GM21447 (cell line): ENCODE measurements around the gene CTNND2.

Experiments used
- ATAC-seq: cut with Tn5 transposase; IDR thresholded peaks from one replicate; pipeline ENCODE4 v1.9.1; 2021; ENCODE audit not compliant: unreplicated experiment

The CTNND2 gene

DNA sequence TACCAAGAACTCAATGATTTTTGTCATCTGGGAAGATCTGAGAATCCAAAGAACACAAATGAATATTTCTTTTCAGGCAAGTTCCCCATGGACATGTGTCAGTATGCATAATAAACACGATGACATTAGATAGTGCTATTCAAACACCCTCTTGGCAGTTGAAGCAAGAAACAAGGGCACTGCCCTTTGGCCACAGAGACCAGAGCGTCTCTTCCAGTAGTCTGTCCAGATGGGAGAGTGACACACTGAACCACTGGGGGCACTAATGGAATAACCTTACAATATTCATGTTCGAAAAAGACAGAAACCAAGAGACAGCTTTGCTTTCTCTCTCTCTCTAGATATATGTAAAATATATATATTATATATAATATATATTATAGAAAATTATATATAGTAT, 301.9 kb downstream of the CTNND2 start:
- no peak for ATAC-seq

DNA sequence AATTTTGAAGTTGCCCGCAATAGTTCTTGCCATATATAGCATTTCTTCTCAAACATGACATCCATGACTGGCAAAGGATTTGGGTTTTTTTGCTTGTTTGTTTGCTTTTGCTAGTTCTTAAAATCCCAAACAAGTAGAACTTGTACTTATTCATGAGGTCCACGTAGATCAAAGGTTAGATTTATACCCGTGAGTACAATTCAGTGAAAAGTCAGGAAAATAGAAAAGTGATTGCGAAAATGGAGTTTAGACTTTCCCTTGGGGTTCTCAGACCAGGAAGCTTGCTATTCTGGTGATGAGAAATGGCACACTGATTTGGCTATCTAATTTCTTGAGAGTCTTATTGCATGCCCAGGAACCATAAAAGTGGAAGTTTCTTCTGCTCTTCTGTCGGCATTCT, 304.7 kb downstream of the CTNND2 start:
- ATAC-seq, result no peak

DNA sequence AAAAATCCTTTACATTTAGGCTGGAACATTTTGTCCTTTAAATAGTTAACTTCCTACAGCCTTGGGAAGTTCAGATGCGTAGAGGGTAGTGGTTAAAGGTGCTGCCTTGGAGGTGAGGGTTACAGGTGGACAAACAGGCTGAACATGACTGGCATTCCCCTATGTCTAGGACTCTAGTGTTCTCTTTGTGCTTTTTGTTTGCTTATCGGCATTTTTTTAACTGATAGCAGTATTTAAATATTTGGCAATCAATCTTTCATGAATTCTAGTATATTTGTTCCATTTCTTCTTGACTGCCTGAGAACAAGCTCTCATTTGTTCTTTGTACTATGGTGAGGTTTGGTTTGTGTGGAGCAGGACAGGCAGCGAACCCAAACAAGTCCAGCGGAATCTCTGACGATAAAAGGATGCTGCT, 307.6 kb downstream of the CTNND2 start:
- no peak for ATAC-seq

DNA sequence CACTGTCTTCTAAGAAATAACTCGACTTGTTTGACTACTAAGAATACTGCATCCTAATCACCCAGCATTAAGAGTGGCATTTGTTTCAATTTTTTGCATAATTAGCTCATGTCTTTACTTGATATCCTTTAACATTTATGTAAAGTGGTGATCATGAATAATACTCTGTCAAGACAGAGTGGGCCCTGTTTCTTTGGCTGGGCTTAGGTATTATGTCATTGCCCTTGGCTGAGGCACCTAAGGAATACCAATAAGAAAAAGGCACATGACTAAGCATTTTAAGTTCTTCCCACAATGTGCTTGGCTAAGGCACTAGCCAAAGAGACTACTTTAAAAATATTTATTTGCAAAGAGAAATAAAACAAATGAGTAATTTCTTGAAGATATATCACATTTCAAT, 308.1 kb downstream of the CTNND2 start:
- no peak for ATAC-seq

DNA sequence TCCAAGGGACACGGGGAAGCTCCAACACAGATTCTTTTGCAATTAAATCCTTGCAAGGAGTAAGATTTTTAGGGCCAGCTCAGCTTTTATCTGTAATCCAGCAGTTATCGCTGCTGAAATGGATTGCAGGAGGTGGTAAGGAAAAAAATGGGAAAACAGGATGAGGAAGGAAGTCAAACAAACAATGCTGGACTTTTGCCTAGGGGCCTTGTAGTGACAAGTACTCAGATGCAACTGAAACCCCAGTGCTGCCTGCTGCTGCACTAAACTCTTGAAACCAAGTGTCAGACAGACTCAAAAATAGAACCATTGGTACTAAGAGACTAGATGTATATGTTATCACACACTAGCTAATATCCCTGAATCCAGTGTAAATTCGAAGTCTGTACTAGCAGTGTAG, 309.2 kb downstream of the CTNND2 start:
- no peak for ATAC-seq

DNA sequence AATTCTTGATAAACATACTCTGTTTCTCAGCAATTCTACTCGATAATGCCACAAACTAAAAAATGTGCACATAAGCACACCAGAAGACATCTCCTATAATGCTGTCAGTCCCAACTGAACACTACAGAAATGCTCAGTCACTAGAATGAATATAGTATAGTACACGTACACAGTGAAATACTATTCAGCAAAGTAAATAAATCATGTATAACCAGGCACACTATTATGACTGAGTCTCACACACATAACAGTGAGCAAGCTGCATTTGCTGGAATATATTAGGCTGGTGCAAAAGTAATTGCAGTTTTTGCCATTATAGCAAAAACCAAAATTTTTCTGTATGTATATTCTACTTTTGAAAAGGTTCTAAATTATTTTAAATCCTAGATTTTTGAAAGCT, 310.2 kb downstream of the CTNND2 start:
- ATAC-seq, result no peak

DNA sequence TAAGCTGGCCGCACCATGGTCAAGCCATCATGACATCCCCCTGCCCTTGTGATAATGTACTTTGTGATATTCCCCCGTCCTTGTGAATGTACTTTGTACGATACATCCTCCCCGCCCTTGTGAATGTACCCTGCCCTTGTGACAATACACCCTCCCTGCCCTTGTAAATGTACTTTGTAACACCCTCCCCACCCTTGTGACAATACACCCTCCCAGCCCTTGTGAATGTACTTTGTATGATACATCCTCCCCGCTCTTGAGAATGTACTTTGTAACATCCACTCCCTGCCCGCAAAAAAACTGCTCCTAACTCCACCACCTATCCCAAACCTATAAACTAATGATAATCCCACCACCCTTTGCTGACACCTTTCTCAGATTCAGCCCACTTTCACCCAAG, 313.8 kb downstream of the CTNND2 start:
- no peak for ATAC-seq

DNA sequence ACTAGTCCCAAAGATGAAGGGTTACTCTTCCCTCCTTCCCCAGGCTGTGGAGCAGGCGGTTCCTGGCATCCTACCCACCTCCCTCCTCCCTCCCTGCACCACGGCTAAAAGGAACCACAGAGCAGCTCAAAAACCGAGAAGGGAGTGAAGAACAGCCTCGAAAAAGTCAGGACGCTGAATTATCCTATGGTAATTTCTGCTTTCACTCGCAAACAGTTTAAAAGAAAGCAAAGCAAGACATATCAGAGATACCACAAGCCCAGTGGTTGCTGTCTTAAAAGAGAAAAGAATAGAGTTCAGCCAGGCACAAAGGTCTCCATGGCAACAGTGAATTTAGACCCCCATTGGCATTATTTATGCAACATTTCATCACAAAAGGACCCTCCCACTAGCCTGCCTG, 315.4 kb downstream of the CTNND2 start:
- ATAC-seq, result no peak

DNA sequence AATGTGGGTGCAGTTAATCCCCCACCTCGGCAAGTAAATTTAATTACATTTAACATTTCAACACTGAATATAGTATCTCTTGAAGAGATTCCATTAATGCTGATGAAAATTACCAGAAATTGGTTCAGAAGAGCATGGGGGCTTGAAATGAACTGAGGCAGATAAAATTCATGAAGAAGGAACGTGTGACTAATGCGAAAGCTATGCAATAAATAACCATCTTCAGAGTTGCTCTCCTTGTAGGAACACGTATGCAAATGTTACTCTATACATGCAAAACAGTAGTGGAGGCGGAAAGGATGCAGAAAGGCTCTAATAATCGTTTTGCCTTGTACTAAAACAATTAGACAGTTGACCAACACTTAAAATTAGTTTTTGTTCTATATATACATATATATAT, 320.2 kb downstream of the CTNND2 start:
- no peak for ATAC-seq

DNA sequence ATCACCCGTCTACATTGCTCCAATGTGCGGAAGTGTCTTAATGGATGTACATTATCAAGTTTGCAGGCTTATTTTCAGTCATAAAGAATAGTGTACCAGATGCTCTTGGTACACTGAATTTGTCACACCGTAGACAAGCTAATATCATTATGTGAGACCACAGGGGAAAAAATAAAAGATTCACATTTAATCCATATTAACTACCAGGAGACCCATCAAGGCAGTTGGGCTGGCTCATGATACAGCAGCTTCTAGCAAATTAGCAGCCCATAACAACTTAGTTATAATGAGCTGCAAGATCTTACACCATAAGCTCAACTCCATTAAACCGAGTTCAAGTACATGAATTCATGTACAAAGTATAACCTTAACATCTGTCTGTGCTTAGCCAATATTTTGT, 324.9 kb downstream of the CTNND2 start:
- no peak for ATAC-seq

DNA sequence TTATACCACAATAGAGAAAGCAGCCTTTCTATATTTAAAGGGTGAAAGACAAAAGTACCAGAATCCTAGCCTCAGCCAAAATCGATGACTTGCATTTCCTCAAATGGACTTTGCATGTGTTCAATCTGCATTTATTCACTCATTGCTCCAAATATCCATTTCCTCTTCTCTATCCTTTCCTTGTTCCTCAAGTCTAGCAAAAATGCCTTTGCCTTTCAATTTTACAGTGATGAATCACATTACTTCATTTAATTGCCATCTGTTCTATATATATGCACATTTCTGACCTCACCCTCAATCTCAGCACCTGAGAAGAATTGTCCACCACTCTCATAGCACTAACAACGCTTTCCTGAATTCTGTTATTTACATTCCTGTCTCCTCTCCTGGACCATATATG, 329.5 kb downstream of the CTNND2 start:
- ATAC-seq, result no peak

DNA sequence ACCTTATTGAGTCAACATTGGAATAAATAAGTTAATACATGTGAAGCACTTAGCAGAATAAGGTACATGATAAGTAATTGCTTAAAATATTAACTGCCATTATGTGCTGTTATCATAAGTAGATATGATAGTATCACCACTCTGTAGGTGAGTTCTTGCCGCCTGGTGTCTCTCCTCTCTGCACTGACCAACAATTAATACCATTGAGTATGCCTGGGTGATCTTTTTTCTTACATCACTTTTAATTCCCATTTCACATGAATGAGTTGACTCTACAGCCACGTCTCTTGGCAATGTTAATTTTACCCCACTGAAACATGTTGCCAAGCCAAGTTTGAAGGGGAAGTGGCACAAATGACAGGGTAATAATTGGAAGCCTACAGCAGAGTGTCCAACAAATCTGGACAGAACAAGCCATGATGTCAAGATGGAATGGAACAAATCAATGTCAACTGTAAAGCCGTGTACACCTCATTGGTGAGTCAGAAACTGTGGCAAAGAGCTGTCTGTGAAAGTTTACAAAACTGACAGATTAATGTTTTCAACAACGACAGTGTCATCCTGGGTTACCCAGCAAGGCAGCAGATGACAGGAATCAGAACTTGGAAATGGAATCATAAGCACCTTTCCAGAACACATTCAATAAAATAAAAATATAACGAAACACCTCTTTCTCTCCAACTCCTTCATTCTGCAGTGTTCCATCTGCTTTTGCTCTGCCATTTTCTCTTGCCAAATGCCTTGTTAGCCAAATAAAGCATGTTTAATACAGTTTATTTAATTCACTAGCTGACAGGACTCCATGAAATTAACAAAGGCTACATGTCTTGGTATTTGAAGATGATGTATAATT, 330.9 kb downstream of the CTNND2 start:
- ATAC-seq, result no peak

DNA sequence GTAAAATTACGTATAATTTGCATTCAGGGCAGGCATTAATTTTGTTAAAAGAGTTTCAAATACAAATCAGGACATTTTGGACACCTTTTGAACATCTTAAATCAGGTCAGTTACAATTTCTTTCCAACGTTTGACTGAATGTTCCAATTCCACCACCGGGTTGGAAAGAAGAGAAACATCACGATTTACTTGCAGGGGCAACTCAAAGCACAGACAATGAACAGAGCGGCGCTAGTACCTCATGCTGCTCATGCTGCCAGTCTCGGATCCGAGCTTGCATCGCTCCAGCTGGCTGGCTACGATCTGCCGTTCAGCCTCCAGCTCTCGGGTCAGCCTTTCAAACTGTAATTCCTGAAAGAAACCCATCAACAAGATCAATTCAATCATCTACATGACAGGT, 339.5 kb downstream of the CTNND2 start:
- ATAC-seq, result no peak

DNA sequence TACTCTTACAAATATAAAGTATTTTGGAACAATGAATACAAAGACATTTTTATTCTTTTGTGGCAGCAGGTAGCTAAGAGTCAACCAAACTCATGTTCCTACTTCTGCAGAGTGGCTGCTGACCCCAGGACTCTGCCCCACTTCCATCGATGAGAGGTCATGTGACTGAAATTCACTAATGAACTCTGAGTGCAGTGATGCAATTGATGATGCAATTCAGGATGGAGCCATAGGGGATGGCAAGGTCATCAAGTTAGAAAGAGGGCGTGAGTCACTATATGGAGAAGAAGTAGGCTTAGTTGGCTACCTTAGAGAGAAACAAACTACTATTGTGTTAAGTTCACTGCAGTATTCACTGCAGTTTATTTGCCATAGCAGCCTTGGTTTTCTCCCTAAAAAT, 340.4 kb downstream of the CTNND2 start:
- no peak for ATAC-seq

DNA sequence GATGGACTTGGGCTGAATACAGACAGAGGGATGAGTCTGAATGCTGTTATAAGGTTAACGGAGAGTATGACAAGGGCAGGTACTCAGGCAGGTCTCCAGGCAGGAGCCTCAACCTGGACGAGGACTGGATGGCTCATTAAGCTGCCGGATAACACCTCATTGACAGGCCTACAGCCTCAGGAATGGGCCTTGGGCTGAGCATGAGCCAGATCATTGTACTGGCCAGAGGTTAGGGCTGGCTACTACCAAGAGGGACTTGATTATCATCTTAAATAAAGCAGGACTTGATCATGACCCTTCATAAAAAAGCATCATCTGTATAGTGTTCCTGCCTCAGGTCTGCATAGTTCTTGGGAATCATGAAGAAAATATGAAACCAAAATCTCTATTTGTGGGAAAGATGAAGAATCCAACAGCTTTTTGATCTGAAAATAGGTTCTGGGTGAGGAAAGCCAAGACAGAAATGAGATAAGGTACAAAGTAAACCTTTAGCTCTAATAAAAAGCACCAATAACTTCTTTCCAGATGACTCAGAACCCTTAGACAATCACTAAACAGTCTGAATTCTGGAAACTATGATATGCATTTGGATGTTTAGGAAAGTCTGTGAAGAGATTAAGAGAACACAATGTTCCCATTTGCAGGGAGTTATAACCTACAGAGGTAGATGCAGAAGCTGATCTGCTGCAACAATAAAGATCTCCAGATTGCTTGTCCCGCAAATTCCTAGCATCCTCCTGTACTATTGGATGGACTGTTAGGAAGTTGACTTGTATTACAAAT, 343.1 kb downstream of the CTNND2 start:
- ATAC-seq, result no peak

DNA sequence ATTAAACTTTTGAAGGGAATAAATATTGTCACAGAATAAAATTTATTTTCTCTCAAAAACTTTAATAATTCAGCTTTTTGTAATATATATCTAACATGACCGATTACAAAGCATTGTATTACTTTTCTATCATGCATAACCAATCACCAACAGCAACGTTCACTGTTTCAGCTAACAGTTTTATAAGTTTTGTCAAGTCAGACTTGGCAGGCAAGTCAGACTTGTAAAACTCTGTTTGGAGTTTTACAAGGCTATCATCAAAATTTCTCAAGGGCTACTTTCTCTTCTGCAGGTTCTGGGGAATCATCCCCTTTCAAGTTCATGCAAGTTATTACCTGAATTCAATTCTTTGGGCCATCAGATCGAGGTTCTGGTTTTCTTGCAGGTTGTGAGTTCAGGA, 347.2 kb downstream of the CTNND2 start:
- ATAC-seq, result no peak

DNA sequence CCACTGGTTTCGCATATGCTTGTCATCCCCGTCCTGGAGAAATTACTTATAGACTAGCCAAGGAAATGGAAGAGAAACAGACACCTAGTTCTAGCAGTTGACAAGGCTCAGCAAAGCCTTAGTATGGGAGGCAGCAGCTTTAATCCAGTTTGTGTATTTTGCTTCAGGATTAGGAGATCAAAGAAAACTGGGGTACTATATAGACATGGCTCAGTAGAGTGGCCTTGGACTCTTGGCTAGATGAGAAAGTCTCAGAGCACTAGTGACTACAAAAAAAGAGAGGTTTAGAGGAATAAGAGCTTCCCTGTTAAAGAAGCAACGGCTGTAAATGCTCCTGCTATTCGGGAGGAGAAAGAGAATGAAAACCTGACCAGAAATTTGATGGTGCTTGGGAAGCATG, 349.1 kb downstream of the CTNND2 start:
- no peak for ATAC-seq

DNA sequence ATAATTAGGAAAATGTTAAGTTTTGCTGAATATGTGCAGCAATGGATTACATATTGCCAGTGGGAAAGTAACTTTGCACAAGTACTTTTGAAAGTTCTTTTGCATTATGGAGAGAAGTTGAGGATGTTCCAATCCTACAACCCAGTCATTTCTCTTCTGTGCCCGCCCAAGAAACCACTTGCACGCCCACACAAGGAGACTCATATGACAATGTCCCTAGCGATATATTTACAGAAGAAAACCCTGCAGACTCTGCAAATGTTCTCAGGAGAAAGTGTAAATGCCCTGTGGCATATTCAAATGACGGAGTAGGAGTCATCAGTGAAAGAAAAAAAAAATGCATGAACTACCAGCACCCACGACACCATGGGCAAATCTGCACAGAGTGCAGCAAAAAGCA, 356.5 kb downstream of the CTNND2 start:
- no peak for ATAC-seq

DNA sequence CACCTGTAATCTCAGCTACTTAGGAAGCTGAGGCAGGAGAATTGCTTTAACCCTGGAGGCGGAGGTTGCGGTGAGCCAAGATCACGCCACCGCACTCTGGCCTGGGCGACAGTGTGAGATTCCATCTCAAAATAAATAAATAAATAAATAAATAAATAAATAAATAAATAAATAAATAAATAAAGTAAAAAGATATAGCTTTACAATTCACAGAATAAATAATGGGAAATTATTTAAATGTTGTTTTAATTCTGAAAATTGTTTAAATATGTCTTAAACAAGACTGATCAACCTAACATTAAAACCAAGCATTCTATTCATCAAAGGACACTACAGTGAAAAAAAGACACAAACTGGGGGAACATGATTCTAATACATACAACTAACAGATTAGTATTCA, 357.1 kb downstream of the CTNND2 start:
- ATAC-seq, result no peak

DNA sequence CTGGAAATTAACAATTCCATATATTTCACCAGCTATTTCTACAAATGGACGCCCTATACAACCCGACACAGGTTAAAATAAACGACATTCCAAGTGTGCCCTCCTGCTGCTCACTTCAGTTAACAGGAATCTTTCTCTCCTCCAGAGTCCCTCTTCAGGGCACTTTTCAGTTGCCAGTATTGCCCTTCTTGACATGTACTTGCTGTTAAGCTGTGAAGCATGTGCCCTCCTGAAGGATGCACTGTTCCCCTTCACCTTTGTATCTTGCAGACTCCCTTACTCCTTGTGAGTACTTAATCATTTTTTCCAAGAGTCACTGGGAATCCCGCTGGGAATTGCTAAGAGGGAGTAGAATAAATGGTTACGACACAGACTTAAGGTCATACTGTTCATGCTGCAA, 364.1 kb downstream of the CTNND2 start:
- no peak for ATAC-seq

DNA sequence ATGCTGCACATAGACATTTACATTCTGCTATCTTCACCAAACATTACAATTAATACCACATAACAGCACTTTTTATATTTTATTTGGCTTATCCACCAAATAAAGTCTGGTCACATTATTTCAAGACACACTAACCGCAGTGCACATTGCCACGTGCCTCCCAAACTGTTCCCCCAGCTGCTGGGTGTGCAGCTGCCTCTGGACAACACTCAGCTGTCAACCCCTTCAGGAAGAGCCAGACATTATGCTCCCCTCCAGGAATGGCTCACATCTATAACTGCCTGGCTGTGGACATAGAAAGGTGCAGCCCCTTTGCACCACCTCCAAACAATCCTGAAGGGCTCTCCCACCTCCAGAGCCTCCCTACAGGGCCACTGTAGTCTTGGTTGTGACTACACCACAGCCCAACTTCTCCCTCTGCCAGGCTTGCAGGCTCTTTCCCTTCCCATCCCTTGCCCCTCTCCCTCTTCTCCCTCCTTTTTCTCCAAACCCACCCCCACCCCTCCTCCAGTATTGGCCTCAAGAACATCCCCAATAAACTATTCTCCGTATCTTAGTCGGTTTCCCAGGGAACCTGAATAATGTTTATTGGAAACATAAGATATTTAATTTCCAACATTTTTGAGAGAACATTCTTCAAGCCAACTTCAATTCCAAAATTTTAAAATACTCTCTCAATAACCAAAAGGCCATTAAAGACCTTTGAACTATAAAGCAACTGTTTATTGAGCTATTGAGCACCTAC, 372.3 kb downstream of the CTNND2 start:
- no peak for ATAC-seq

DNA sequence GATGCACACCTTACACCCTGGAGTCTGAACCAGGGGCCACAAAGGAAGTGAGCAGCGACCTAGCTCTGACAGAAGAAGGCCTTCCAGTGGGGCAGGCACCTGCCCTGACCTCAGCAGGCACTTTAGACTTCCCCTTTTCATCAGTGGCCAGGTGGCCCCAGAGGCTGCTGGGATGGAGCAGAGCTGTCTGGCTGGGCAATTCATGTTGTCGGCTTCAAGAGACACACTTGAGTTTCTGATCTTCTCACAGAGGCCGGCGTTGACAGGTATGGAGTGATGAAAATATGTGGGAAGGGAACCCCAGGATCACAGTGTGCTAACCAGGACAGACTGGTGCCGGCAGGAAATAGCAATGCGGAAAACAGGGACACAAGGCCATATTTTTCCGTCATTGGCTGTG, 375.5 kb downstream of the CTNND2 start:
- no peak for ATAC-seq
